KMS-11 (cell line): Measurements from ENCODE around the gene ADO.

Experiments
- H2AFZ ChIP-seq: fragments of 200-600 bp; sonication (generic); 2 replicates; pipeline ENCODE4 v1.6.1; 2016; ENCODE audit warnings: antibody characterized with exemption, mixed run types, low read depth
- H3K27ac ChIP-seq: fragments of 200-600 bp; sonication (generic); 2 replicates; pipeline ENCODE4 v1.6.1; 2016; ENCODE audit warnings: mild to moderate bottlenecking, mixed run types
- H3K27me3 ChIP-seq: fragments of 200-600 bp; sonication (generic); 2 replicates; pipeline ENCODE4 v1.6.1; 2017; ENCODE audit warnings: mild to moderate bottlenecking, low read depth, mixed run types, moderate library complexity; ENCODE audit not compliant: insufficient read depth
- H3K36me3 ChIP-seq: fragments of 200-600 bp; sonication (generic); 2 replicates; pipeline ENCODE4 v1.6.1; 2017; ENCODE audit warnings: mild to moderate bottlenecking, mixed run types; ENCODE audit not compliant: insufficient read depth
- H3K4me1 ChIP-seq: fragments of 200-600 bp; sonication (generic); 2 replicates; pipeline ENCODE4 v1.6.1; 2016; ENCODE audit warnings: mild to moderate bottlenecking, low read depth, mixed run types; ENCODE audit not compliant: poor library complexity, severe bottlenecking
- H3K4me2 ChIP-seq: fragments of 200-600 bp; sonication (generic); 2 replicates; pipeline ENCODE4 v1.7.0; 2016; ENCODE audit warnings: mild to moderate bottlenecking, mixed run types
- H3K4me3 ChIP-seq: fragments of 200-600 bp; sonication (generic); IDR thresholded peaks from 2 replicates; pipeline ENCODE4 v1.6.1; 2017; ENCODE audit warnings: low read depth, low read length, mixed read lengths; ENCODE audit not compliant: insufficient read depth
- H3K79me2 ChIP-seq: fragments of 200-600 bp; sonication (generic); 2 replicates; pipeline ENCODE4 v1.6.1; 2016; ENCODE audit warnings: low read depth, mixed run types; ENCODE audit not compliant: insufficient read depth
- H3K9ac ChIP-seq: fragments of 200-600 bp; sonication (generic); 2 replicates; pipeline ENCODE4 v1.6.1; 2016; ENCODE audit warnings: mild to moderate bottlenecking, mixed run types
- H4K20me1 ChIP-seq: fragments of 200-600 bp; sonication (generic); 2 replicates; pipeline ENCODE4 v1.6.1; 2016; ENCODE audit warnings: mild to moderate bottlenecking, mixed run types; ENCODE audit not compliant: insufficient read depth
- CTCF ChIP-seq: fragments of 200-600 bp; sonication (generic); conservative IDR thresholded peaks from 2 replicates; pipeline ENCODE4 v1.6.1; 2017; ENCODE audit warnings: low read depth, mild to moderate bottlenecking, antibody characterized with exemption, low read length, moderate library complexity, mixed read lengths

The ADO gene

GRCh38 chr10:62804356-62805230 lies at the start of gene ADO:
ADO (plus strand) TSS chr10:62804720; CDS start chr10:62805060, 340 bp downstream.
- no peak for TF ChIP-seq CTCF
- Histone ChIP-seq H2AFZ (peak within 1 kb of the TSS; percentile 90), H3K9ac (peak within 1 kb of the TSS; percentile 94), H3K4me1 (peaks cover 33% of the 10 kb centered on the region), H4K20me1 (peaks cover 4% of the 10 kb centered on the region; the same call in 1 of the 2 replicates), H3K36me3 (no peaks in the 10 kb centered on the region), H3K79me2 (peaks cover 30% of the 10 kb centered on the region), H3K4me2 (peak within 1 kb of the TSS; percentile 93), H3K27ac (peak within 1 kb of the TSS; percentile 94), H3K27me3 (no peaks in the 10 kb centered on the region), H3K4me3 (no peak within 1 kb of the TSS)

- no peak overlapping the region for H3K4me3 ChIP-seq
- no peak overlapping the region for H3K27ac ChIP-seq
- no peak overlapping the region for H2AFZ ChIP-seq
- H3K4me2 ChIP-seq: no peak overlapping the region
- H3K9ac ChIP-seq: no peak overlapping the region
- no peaks in the 10 kb centered on the region for H4K20me1 ChIP-seq
- no peaks in the 10 kb centered on the region for H3K79me2 ChIP-seq
- no peak for TF ChIP-seq CTCF
- no peaks in the 10 kb centered on the region for H3K36me3 ChIP-seq
- H3K27me3 ChIP-seq: no peaks in the 10 kb centered on the region
- H3K4me1 ChIP-seq: no peaks in the 10 kb centered on the region
Measured at GRCh38 chr10:62754963-62755362, 49.6 kb upstream of the ADO start.

GRCh38 chr10:62755662-62756653 lies 48.6 kb upstream of the ADO start:
- Histone ChIP-seq H3K79me2 (no peaks in the 10 kb centered on the region), H3K9ac (no peak overlapping the region), H2AFZ (no peak overlapping the region), H3K36me3 (no peaks in the 10 kb centered on the region), H3K4me1 (no peaks in the 10 kb centered on the region), H3K4me3 (no peak overlapping the region), H3K4me2 (no peak overlapping the region), H3K27ac (no peak overlapping the region), H4K20me1 (no peaks in the 10 kb centered on the region), H3K27me3 (no peaks in the 10 kb centered on the region)
- TF ChIP-seq CTCF: no peak

- Histone ChIP-seq H3K9ac (no peak overlapping the region), H3K27ac (no peak overlapping the region), H3K79me2 (no peaks in the 10 kb centered on the region), H4K20me1 (no peaks in the 10 kb centered on the region), H3K4me2 (no peak overlapping the region), H3K27me3 (no peaks in the 10 kb centered on the region), H3K4me3 (no peak overlapping the region), H3K36me3 (no peaks in the 10 kb centered on the region), H2AFZ (no peak overlapping the region), H3K4me1 (no peaks in the 10 kb centered on the region)
- no peak for TF ChIP-seq CTCF
Measured at GRCh38 chr10:62759599-62760175, 44.8 kb upstream of the ADO start.
